RWPE1 (cell line): ENCODE data around the gene LDB3.

Experiments used
- CTCF ChIA-PET: fragments of 350-600 bp; sonication (Branson Sonifier 250); formaldehyde crosslinking; extraction: SDS; loops from one replicate; lab custom pipeline; 2021; lab: Yijun Ruan, JAX
- POLR2A ChIA-PET: fragments of 400-600 bp; formaldehyde crosslinking; extraction: SDS; loops from one replicate; lab custom pipeline; 2020; ENCODE audit warnings: antibody characterized with exemption; ENCODE audit not compliant: low non-redundant PET; lab: Yijun Ruan, JAX
- DNase-seq: peaks from one replicate; pipeline ENCODE4 v3.0.0; 2012; ENCODE audit warnings: low spot score
- H3K27ac ChIP-seq: fragments of 450-650 bp; 2 replicates; pipeline ENCODE4 v1.5.1; 2017
- TF ChIP-seq, protein P1 (sequence below): fragments of 450-650 bp; conservative IDR thresholded peaks from 2 replicates; pipeline ENCODE4 v1.5.1; 2017; ENCODE audit warnings: low read depth, mild to moderate bottlenecking

The LDB3 gene

DNA sequence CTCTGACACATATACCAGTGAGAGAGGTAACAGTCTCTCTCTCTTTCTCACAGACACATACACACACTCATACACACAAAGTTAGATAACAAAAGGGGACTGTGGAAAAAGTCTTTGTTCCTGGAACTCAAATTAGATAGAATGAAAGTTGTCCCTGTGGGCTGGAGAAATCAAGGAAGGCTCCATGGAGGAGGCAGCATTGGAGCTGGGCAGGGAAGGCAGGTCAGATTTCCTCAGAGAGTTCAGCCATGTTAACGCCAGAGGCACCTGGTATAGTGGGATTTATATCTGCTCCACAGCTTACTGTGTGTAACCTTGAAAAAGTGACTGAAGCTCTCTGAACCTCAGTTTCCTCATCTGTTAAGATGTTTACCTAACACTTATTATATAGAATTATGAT lies 38.7 kb downstream of the LDB3 start:
- ChIA-PET POLR2A (no interaction called here), CTCF (interaction anchor here (0.6 kb wide), 2 partner anchors 25 to 185 kb away, joined by 4 to 5 read pairs; no protein-coding TSS in a partner anchor)
- TF ChIP-seq, protein P1, sequence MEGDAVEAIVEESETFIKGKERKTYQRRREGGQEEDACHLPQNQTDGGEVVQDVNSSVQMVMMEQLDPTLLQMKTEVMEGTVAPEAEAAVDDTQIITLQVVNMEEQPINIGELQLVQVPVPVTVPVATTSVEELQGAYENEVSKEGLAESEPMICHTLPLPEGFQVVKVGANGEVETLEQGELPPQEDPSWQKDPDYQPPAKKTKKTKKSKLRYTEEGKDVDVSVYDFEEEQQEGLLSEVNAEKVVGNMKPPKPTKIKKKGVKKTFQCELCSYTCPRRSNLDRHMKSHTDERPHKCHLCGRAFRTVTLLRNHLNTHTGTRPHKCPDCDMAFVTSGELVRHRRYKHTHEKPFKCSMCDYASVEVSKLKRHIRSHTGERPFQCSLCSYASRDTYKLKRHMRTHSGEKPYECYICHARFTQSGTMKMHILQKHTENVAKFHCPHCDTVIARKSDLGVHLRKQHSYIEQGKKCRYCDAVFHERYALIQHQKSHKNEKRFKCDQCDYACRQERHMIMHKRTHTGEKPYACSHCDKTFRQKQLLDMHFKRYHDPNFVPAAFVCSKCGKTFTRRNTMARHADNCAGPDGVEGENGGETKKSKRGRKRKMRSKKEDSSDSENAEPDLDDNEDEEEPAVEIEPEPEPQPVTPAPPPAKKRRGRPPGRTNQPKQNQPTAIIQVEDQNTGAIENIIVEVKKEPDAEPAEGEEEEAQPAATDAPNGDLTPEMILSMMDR: no peak
- DNase-seq: no peak
- no peak overlapping the region for H3K27ac ChIP-seq

DNA sequence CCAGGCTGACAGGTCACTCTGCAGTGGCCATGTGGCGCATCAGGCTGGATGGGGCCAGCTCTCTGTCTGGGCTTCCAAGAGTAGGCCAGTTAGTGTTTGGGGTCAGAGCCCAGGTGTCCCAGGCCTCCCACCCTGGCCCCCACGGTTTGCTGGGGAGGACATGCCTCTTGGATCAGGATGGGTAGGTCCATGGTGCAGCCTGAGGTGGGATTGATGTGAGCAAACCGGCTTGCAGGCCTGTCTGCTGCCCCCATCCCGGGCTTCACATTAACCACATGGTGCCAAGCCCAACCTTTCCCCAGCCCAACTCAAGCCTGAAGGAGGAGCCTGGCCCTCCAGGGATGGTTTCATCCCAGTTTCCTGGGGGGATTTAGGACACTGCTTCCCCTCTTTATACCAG lies 39.2 kb downstream of the LDB3 start:
- TF ChIP-seq, protein P1: no peak
- ChIA-PET POLR2A (no interaction called here), CTCF (interaction anchor here (0.6 kb wide), 1 partner anchor 184 kb away, joined by 5 read pairs; no protein-coding TSS in a partner anchor)
- DNase-seq: no peak
- H3K27ac ChIP-seq: no peak overlapping the region

DNA sequence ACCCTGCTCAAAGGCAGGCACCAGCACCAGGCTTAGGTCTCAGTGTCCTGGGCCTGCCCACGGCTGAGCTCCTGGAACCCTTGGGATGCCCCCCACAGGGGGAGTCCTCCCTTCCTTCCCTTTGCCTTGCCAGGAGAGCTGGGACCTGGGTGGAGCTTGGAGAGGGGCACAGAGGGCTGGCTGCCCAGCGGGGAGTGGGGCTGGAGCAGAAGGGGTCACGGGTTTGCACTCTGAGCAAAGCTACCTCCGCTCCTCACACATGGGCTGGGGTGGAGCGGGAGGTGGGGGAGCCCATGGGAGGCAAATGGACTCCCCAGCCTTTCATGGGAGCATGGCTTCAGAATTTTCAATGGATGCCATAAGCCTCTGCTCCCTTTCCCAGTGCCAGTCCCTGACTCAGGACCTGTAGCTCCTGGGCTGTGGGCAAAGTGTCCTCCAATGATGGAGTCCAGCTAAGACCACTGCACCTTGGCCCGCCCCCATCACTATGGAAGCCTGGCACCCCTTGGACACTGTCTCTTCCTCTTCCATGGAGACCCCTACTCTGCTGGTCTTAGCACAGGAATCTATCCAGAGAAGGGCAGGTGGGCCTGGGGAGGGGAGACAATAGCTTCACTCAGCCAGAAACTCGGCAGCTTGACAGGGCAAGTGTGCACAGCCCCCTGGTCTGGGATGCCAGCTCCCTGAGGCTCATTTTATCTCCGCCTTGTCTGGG lies 39.9 kb downstream of the LDB3 start:
- no peak overlapping the region for H3K27ac ChIP-seq
- TF ChIP-seq, protein P1: no peak
- DNase-seq: no peak
- CTCF ChIA-PET: interaction anchor here (0.5 to 0.9 kb wide), 3 partner anchors 25 to 192 kb away, joined by 3 to 4 read pairs (median 4); no protein-coding TSS in a partner anchor
- POLR2A ChIA-PET: interaction anchor here (0.5 to 1.0 kb wide), 4 partner anchors 27 to 270 kb away, joined by 3 to 4 read pairs (median 3); partner anchors contain the start of gene BMPR1A

DNA sequence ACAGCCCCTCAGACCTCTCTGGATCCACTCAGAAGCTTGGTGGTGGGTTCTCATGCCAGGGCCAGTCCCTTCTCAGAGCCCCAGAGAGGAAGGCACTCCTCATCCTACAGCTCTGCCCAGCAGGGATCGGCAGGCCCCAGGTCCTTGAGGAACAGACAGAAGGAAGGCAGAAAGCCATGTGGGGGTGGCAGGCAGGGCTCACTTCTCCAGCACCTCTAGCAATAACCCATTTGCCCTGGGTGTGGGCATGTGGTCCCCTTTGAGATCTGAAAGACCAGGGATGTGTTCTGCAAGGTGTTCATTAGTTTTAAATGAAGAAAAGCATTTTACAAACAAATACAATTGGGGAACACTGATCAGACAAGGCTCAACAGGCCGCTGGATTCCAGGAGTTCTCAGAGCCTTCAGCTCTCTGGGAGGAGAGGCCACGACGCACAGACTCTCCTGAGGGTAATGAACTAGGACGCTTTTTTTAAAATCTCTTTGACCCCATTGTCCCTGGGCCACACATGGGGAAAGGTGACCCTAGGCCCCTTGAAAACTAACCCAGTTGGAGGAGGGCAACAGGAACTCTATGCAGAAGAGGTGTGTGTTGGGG lies 40.6 kb downstream of the LDB3 start:
- H3K27ac ChIP-seq: no peak overlapping the region
- DNase-seq: no peak
- TF ChIP-seq, protein P1: no peak
- POLR2A ChIA-PET: interaction anchor here (0.5 to 1.0 kb wide), 3 partner anchors 26 to 270 kb away, joined by 3 to 4 read pairs (median 3); partner anchors contain the start of gene BMPR1A
- CTCF ChIA-PET: interaction anchor here (0.5 to 0.9 kb wide), 4 partner anchors 15 to 191 kb away, joined by 3 to 4 read pairs (median 4); no protein-coding TSS in a partner anchor

DNA sequence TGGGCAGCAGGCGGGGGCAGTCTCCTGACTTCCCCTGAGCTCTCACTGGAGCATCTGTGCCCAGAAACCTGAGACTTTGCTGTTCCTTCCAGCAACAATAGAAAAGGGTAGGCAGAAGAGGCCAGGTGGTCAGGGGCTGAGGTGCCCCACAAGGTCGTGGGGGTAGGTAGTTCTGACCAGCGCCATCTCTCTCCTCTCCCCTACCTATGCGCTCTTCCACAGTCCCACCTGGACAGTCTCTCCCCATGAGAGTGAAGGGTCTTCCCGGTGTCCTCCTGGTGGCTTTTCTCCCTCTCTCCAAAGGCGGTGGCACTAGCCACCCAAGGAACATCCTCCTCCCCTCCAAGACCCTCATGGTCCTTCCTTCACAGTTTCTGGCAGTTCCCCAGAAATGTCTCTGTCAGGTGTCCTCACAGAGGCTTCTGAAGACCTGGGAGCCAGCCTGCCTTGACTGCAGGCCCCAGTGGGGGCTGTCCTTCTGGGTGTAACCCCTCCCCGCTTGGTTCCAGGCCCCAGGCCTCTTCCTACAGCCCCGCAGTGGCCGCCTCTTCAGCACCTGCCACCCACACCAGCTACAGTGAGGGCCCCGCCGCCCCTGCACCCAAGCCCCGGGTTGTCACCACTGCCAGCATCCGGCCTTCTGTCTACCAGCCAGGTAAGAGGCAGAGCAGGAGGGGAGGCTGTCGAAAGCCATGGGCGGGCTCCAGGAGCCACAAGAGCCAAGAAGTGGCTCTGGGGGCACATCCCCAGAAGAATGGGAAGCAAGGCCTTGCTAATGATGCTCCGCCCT lies 41.3 kb downstream of the LDB3 start:
- ChIA-PET POLR2A (interaction anchor here (0.8 kb wide), 1 partner anchor 251 kb away, joined by 3 read pairs; no protein-coding TSS in a partner anchor), CTCF (interaction anchor here (0.6 kb wide), 2 partner anchors 15 to 126 kb away, joined by 3 to 4 read pairs; no protein-coding TSS in a partner anchor)
- no peak overlapping the region for H3K27ac ChIP-seq
- TF ChIP-seq, protein P1: no peak
- DNase-seq: no peak
